ENCODE results near the gene DICER1.

- TF ChIP-seq POLR2A (IDR thresholded peaks at IDR 0.05), result no peak
- no peak for TF ChIP-seq CTCF (IDR thresholded peaks at IDR 0.05)
These were observed 27.9 kb upstream of the DICER1 start for GRCh38 chr14:95185033-95185766.

Measured in heart left ventricle (tissue), 13 donors.